Adipocyte (in vitro differentiated cells): ENCODE data around the gene KRTAP10-6.
"Not testable (repeated sequence)": the region's sequence is repeated elsewhere in the genome, so short reads cannot be mapped to it uniquely, and the experiment has no call there.

Source experiments
- DNase-seq: peaks from one replicate; pipeline ENCODE4 v3.0.0-alpha.2; 2015; ENCODE audit warnings: low read depth
- H3K27me3 ChIP-seq: replicated peaks from 2 replicates; pipeline ENCODE4 v1.7.0; 2013; ENCODE audit warnings: mild to moderate bottlenecking, low read length, moderate library complexity; ENCODE audit not compliant: control insufficient read depth, insufficient read depth
- H3K36me3 ChIP-seq: 2 replicates; pipeline ENCODE4 v1.7.0; 2013; ENCODE audit warnings: low read length, mild to moderate bottlenecking, moderate library complexity; ENCODE audit not compliant: control insufficient read depth, insufficient read depth, severe bottlenecking
- H3K4me1 ChIP-seq: 2 replicates; pipeline ENCODE4 v1.7.0; 2013; ENCODE audit warnings: mild to moderate bottlenecking, low read length, moderate library complexity; ENCODE audit not compliant: control insufficient read depth, insufficient read depth
- H3K4me3 ChIP-seq: 2 replicates; pipeline ENCODE4 v1.7.0; 2013; ENCODE audit warnings: mild to moderate bottlenecking, low read length, moderate library complexity
- H3K9ac ChIP-seq: 2 replicates; pipeline ENCODE4 v1.7.0; 2013; ENCODE audit warnings: mild to moderate bottlenecking, low read length, moderate library complexity
- H3K9me3 ChIP-seq: 2 replicates; pipeline ENCODE4 v1.7.0; 2013; ENCODE audit warnings: mild to moderate bottlenecking, low read length, moderate library complexity; ENCODE audit not compliant: control insufficient read depth

KRTAP10-6 gene

DNA sequence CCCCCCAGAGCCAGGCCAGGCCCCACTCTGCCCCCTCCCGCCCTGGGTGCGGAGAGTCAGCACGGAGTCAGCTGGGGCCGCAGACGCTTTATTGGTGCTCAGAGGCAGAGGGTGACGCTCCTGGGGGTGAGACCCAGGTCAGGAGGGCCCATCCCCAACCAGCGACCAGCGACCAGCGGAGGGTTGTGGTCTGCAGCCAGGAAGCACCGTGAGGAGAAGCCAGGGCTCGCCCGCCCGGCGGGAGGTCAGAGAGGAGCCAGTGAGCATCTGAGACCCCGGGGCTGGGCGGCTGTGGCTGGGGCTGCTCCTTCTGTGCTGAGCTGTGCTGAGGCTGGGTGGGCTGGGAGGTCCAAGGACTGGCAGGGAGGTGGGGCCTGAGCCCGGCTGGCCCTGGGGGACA is 42.0 kb downstream of the KRTAP10-6 start:
- H3K36me3 ChIP-seq, H3K9ac ChIP-seq, H3K4me1 ChIP-seq, H3K4me3 ChIP-seq, DNase-seq: not testable (repeated sequence)
- Histone ChIP-seq H3K9me3 (peaks cover 32% of the 10 kb centered on the region), H3K27me3 (peaks cover 41% of the 10 kb centered on the region)

DNA sequence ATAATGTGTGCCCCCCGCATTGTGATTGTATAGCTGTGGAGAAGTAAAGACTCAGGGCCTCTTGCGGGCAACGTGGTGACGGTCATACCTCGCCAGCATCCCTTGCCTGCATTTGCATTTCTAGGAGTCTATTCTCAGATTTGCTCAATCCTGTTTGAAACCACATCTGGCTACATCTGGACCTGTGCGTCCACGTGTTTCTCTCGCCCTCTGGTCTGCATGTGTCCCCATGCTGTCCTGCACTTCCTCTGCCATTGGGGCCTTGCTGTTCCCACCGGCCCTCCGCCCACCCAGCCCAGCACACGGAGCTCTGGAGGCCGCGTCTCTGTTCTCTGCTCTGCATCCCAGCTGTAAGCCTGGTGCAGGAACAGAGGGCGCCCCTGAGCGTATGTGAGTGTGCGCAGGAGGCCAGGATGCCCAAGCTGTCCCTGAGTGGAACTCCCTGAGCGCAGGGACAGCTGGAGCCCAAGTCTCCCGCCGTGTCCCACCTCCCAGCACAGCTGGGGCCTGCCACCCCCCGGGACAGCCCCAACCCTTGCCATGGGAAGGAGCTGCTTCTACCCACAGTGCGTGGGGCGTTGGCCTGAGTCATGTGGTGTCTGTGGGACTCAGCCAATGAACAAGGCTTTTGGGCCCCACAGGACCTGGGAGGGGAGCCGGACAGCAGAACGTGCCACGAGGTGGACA is 42.6 kb downstream of the KRTAP10-6 start:
- no peak for DNase-seq
- peaks cover 41% of the 10 kb centered on the region for H3K27me3 ChIP-seq
- peaks cover 32% of the 10 kb centered on the region for H3K9me3 ChIP-seq
- H3K9ac ChIP-seq: no peak overlapping the region
- no peaks in the 10 kb centered on the region for H3K4me1 ChIP-seq
- H3K4me3 ChIP-seq: no peak overlapping the region
- H3K36me3 ChIP-seq: no peaks in the 10 kb centered on the region

DNA sequence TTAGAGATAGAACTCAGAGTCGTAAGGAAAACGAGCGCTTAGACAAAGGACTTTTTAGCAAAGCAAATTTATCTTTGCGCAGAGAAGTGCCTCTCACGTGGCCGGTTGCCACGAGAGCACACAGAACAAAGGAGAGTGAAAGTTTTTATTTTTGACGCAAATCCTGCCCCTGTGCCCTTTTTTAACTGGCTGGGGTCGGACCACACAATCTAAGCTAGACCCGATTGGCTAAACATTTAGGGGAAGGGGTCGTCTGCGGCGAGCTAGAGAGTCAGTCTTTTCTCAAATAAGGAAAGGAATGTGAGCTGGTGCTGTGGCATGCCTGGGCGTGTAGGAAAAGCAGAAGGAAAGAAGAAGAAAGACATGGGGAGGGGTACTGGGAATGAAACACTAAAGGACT is 43.4 kb downstream of the KRTAP10-6 start:
- Histone ChIP-seq H3K4me3 (no peak overlapping the region), H3K36me3 (no peaks in the 10 kb centered on the region), H3K9me3 (peaks cover 25% of the 10 kb centered on the region), H3K9ac (no peak overlapping the region), H3K27me3 (peaks cover 41% of the 10 kb centered on the region), H3K4me1 (no peaks in the 10 kb centered on the region)
- DNase-seq: no peak

DNA sequence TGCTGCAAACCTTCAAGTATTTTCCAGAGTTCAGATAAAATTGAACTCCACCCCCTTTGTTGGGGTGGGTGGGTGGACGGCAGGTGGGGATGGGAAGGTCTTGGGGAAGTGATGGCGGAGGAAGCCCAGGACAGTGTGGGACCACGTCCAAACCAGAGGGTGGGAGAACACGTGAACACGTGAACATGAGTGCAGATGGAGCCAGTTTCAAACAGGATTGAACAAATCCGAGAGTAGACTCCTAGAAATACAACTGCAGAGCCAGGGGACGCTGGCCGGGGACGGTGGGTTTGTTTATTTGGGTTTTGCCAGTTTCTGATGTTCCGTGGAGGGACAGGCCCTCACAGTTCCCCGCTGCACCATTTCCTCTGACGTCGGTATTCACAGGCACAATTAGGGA is 43.9 kb downstream of the KRTAP10-6 start:
- no peak overlapping the region for H3K9ac ChIP-seq
- H3K9me3 ChIP-seq: peaks cover 25% of the 10 kb centered on the region
- no peak for DNase-seq
- H3K36me3 ChIP-seq: no peaks in the 10 kb centered on the region
- H3K27me3 ChIP-seq: peaks cover 36% of the 10 kb centered on the region
- no peaks in the 10 kb centered on the region for H3K4me1 ChIP-seq
- no peak overlapping the region for H3K4me3 ChIP-seq

DNA sequence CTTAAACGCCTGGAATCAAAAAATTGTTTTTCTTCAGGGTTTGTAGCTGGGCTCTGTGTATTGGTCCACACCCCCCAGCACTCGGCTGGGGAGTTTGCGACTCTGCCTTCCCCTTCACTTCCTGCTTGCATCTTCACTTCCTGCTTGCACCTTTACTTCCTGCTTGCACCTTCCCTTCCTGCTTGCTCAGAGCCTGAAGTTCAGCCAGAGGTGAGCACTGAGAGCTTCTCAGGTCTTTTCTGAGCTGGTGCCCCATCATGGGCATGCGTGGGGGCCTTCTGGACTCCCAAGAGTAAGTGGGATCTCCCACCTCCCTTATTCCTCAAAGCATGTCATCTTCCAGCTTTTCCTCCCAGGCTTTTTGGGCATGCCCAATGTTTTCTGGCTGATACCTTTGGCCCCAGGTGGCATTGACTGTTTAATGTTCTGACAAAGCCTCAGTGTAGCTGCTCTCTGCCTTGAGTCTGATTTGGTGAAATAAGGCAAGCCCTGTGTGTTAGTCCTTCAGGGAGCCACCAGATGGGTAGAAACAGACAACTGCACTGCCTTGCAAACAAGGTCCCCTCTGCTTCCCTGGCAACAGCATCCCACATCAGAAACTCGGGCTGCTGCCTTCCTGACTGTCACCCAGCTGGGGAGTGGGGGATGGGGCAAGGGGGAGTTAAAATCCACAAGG is 44.5 kb downstream of the KRTAP10-6 start:
- no peak overlapping the region for H3K9ac ChIP-seq
- H3K36me3 ChIP-seq: no peaks in the 10 kb centered on the region
- peaks cover 31% of the 10 kb centered on the region for H3K9me3 ChIP-seq
- DNase-seq: no peak
- H3K4me3 ChIP-seq: no peak overlapping the region
- peaks cover 31% of the 10 kb centered on the region for H3K27me3 ChIP-seq
- no peaks in the 10 kb centered on the region for H3K4me1 ChIP-seq

DNA sequence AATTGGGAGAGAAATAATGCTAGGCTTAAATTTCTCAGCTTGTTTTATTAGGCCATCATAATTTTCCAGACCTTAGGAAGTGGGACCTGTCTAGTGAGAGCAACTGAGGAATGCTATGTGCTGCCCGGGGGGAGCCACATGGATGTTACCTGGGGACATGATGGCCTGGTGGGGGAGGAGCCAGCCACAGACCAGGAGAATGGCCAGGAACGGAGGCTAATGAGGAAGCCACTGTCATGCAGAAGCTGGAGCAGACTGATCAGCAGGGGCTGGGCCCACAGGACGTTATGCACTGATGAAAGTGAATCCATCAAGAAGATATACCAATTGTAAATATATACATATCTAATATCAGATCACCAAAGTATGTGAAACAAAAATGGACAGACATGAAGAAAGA is 47.7 kb downstream of the KRTAP10-6 start:
- Histone ChIP-seq H3K4me1 (no peaks in the 10 kb centered on the region), H3K9me3 (peaks cover 45% of the 10 kb centered on the region), H3K36me3 (no peaks in the 10 kb centered on the region), H3K4me3 (no peak overlapping the region), H3K27me3 (peaks cover 16% of the 10 kb centered on the region), H3K9ac (no peak overlapping the region)
- DNase-seq: no peak

DNA sequence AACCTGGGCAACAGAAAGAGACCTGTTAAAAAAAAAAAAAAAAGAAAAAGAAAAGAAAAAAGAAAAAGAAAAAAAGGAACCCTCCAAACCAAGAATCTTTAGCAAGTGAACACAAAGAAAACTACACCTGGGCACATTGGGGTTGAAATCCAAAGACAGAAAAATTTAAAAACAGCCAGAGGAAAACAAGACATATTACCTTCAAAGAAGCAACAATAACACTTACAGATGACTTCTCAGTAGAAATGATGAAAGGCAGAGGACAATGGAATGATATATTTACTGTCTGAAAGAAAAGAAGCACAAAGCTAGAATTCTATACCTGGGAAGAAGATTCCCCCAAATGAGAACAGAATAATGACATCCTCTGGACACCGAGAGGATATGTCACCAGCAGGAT is 49.6 kb downstream of the KRTAP10-6 start:
- Histone ChIP-seq H3K9ac (no peak overlapping the region), H3K9me3 (peaks cover 43% of the 10 kb centered on the region)
- DNase-seq: no peak

More for the DNA sequence above, 49.6 kb downstream of the KRTAP10-6 start:
- Histone ChIP-seq H3K4me3 (no peak overlapping the region), H3K4me1 (no peaks in the 10 kb centered on the region), H3K27me3 (peaks cover 4% of the 10 kb centered on the region), H3K36me3 (no peaks in the 10 kb centered on the region)
